HG03469 (cell line): ENCODE results near the gene GGCT.

Experiments
- ATAC-seq: cut with Tn5 transposase; IDR thresholded peaks from one replicate; pipeline ENCODE4 v1.9.1; 2021; ENCODE audit warnings: mild to moderate bottlenecking, moderate library complexity, moderate number of reproducible peaks; ENCODE audit not compliant: unreplicated experiment

The GGCT gene

DNA sequence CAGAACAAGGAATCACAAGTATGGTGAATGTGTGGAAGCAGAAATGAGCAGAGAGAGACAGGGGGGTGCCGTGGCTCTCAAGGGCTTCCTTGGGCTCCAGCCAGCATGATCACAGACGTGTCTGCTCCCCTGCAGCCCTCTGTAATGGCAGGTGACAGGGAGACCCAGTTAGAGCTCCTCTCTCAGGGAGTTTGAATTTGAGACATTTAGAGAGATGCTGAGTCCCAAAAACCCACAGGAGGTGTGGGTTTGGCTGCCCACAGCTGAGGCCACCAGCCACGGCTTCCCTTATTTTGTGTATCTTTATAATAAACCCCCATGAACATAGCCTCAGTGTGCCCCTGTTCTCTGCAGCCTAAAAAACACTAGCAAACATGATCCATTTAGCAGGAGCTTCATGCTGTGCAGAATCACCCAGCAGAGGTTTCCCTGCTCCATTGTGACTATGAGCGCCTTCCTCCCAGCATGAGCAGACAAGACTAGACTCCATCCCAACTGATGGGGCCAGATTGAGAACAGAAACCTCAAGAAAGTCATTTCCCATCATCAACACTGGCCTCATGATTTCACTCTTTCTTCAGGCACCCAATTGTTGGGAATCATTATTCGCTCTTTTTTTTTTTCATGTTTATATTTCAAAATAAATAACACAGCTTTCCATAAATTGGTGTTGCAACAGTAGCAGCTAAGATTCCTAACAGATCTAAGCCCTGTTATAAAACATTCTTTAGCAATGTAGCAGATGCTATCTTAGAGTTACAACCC, 39.4 kb downstream of the GGCT start:
- no peak for ATAC-seq

DNA sequence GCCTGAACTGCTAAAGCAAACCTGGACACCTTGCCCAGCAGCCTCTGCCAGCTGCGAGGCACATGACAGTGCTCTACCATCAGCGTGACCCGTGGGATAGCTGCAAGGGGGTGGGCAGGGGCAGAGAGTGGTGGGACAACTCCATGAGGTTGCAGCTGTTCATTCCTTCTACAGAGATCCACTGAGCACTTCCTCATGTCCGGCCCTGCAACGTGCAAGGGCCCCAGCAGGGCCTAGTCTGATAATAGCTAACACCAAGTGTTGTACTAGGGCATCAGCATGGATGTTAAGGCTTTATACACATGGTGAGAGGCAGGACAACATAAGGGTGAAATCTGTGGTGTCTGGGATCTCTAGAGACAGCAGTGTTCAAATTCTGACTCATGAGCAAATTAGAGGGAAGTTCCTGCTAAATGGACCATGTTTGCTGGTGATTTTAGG, 40.4 kb downstream of the GGCT start:
- no peak for ATAC-seq

DNA sequence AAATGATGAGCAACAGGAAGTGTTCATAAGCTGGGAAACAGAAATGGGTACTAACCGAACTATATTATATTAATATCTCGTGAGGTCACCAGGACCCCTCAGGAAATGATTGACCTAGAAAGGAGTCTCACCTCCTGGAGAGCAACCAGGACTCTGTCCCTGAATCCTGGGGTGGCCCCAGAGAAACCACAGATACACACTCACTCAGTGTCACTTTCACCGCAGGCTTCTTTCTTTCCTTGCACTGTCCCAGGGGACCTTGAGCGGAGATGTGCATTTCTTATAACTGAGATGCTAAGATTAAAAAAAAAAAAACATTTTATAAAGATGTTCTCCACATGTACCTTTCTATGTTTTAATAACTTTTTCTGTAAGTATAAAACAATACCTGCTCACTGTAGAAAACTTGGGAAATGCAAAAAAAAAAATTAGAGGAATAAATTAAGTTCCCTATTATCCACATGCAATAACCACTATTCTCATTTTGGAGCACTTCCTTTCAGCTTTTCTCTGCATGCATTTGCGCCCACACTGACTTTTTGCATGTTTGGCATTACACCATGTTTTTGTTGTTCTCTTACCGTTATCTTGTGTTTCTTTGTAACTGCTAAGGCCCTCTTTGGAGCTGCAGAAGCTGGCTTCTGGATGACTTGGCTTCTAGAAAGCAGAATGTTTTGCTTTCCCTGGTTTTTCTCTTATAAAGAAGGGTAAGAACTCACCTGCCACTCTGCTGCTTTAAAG, 41.1 kb downstream of the GGCT start:
- ATAC-seq = no peak

DNA sequence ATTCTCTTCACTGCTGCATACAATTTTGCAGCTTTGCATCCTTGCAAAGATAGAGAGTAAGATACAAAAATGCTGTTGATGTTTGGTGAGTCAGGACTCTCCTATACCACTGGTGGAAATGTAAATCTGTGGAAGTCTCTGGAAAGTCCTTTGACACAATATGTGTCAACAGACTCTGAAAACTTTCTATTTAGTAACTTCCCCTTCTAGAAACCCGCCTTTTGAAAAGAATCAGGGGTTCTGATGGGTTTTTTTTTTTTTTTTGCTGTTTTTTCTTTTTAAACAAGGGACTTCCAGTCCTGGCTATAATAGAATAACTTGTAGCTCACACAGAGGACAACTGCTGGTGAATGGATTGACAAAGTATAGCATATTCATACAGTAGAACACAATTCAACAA, 42.5 kb downstream of the GGCT start:
- ATAC-seq = no peak

DNA sequence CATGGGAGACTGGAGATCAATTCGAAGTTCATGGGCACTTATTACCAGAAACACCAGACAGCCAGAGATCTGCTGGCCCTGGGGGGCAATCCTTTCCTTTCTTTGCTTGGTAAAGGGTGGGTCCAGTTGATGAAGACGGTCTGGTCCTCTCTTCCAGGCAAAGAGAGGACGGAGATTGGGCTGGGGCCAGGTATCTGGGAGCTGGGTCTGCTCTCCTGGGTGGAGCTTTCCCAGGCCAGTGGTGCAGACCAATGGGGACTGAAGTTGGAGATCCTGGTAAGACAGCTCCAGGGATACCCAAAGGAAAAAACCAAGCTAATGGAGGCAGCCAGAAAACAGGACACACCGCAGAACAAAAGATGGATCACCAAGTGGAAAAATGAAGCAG, 44.4 kb downstream of the GGCT start:
- ATAC-seq = no peak

DNA sequence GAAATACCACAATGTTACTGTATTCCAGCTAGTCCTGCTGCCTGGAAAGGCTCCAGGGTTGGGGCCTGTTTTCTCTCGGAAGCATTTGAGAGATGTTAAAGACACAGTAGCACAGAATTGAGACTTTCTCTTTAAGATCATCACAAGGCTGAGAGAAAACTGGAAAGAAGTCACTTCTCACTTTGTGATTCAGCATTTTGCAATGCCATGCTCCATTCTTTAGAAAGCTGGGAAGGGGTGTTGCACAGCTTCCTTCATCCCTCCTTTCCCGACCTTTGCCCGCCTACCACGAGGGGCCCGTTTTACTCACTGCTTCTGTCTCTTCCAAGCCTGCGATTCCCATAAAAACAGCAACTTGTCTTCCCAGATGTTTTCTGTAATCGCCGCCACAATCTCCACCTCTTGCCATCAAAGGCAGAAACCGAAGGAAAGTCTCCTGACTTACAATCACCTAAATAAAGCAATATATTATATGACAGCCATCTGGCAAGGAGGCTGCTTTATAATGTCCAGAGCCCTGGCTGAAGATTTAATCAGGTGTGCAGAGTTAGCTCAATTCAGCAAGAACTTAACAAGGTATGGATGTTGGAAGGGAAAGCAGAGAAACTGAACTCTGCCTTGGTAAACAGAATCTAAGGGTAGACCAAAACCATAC, 44.9 kb downstream of the GGCT start:
- no peak for ATAC-seq

DNA sequence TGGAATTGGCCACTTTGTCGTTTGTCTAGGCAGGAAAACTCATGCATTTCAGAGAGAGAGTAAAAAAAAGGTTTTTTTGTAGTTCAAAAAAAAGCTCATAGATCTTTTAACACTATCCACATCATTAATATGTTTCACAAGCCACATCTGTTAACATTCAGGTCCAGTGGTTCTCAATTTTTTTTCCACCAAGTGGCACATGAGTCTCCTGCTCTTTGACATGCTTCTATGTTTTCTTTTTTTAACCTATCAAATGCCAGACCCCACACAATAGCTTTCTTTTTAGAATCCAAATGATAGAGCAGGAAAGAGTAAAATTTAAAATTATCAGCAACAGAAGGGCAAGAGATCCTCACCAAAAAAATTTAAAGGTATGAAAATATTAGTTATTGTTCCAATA, 46.3 kb downstream of the GGCT start:
- ATAC-seq = no peak

DNA sequence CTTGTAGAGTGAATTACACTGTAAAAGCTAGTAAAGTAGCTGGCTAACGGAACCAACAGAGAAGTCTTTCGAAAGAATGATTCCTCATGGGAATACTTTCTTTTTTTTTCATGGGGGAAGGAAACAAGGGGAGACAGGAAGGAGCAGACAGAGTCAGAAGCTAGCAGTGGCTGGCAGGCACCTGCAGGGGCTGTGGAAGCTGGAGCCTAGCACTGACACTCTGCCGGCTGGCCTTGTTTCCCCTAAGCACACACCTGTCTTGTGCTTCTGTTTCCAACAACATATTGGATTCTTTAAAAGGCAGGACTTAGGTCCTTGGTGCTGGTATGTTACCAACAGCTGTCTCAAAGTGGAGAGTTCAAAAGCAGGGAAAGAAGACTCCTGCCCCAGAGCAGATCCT, 50.7 kb downstream of the GGCT start:
- ATAC-seq = no peak

DNA sequence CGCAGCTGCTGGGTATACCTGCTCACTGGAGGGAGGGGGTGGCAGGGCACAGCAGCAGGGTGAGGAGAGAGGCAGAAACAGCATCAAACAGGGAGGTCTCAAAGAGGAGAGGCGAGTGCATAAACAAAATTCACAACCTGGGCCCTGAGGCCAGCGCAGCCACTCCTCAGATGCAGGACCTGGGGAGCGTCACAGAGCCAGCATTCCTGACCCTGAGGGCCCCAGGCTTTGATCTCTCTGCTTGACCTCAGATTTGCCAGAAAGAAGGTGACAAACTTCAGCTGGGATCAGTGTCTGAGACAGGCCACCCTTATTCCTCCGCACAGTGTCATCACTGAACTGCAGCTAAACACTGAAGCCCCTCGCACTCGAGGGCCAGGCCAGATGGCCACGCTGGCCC, 51.6 kb downstream of the GGCT start:
- ATAC-seq = no peak

DNA sequence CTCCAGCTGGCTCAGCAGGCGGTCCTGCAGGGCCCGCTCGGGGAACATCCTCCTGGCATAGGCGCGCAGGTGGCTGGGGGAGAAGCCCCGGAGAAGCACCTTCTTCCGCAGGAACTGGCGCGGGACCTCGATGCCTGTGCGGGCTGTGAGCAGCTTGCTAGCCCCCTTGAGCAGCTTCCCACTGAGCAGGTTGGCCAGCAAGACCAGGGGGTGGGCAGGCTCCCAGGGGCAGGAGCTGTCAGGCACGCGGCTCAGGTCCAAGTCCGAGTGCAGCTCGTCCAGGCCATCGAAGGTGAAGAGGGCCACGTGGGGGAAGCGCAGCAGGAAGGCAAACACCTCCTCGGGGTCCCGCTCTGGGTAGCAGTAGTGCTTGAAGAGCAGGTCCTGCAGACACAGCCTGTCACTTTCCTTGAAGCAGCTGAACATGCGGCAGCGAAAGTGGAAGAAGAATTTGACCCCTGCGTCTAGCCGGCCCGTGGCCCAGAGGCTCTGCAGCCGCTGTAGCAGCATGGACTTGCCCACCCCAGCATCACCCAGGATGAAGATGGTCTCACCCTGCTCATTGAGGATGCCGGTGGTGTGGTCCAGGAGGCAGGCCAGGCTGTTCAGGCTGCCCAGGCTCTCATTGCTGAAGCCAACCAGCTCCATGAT, 52.2 kb downstream of the GGCT start:
- ATAC-seq = no peak

DNA sequence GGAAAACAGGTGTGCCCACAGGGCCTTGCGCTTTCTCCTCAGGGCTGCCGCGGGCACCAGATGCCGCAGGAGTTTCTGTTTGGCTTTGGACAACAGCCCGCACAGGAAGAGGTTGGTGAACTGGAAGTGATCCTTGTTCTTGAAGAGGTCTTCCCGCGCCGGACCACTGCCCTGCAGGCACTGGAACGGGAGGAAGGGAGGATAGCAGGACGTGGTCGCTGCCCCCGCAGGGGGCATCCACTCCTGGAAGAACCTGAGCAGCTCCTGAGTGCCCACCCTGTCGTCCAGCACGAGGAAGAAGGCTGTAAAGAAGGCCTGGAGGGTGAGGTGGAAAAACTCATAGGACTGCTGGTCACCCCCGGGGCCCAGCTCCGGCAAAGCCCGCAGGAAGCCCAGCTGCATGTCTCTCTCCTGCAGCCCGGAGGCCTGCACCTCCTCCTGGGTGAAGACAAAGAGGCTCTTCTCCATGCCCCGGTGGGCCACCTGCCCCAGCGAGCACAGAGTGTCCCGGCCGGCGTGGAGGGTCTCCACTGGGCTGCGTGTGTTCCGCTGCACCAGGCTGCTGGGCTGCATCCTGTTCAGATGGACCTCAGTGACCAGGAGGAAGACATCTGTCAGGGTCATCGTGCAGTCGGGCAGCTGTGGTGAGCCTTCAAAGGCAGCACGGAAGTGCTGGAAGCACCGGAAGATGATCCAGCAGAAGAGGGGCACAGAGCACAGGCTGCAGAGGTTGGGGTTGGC, 52.9 kb downstream of the GGCT start:
- ATAC-seq = no peak

DNA sequence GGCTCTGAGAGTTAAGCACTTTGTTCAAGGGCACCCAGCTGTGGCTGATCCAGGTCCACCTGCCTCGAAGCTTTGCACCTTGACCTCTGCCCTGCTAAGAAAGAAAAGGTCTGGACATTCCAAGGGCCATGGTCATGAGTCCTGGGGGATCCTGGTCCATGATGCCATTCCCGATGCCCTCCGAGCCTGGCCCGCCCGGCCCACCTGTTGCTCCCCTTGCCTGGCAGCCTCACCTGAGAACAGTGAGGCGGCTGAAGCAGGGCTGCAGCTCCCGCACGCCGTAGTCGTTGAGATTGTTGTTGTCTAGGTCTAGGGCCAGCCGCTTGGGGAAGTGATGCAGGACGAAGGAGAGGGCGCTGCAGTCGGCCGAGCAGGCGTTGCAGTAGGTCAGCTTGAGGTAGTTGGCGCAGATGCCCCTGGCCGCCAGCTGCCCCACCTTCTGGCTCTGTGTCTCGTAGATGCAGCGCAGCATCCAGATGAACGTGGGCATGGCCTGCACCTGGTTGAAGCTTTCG, 53.6 kb downstream of the GGCT start:
- ATAC-seq = no peak

DNA sequence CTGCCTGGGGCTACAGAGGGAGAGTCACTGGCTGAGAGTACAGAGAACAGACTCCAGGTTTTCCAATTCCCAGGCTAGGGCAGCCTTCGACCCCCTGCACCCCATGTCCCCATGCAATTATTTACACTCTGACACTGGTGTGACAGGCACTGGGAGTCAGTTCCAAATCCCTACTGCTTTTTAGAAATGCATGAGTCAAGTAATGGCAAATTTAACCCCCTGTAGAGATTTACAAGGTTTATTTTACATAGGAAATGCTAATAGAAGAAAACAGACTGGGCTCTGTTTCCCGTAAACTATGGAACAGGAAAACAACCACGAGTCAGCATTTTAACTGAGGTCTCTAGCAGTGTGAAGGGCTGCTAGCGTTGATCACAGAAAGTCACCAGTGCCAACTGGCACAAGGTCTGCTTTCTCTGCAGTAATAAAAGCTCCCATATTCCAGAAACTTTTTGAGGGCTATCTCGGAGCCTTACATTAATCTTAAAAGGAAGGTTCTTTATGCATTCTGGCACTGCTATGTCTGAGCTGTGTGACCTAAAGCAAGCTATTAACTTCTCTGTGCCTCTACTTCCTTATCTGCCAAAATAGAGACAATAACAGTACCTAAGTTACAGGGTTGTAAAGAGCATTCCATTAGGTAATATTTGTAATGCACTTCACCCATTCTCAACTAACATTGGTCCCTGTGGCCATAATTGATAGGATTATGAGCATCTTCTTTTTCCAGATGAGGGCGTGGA, 54.2 kb downstream of the GGCT start:
- ATAC-seq = no peak

DNA sequence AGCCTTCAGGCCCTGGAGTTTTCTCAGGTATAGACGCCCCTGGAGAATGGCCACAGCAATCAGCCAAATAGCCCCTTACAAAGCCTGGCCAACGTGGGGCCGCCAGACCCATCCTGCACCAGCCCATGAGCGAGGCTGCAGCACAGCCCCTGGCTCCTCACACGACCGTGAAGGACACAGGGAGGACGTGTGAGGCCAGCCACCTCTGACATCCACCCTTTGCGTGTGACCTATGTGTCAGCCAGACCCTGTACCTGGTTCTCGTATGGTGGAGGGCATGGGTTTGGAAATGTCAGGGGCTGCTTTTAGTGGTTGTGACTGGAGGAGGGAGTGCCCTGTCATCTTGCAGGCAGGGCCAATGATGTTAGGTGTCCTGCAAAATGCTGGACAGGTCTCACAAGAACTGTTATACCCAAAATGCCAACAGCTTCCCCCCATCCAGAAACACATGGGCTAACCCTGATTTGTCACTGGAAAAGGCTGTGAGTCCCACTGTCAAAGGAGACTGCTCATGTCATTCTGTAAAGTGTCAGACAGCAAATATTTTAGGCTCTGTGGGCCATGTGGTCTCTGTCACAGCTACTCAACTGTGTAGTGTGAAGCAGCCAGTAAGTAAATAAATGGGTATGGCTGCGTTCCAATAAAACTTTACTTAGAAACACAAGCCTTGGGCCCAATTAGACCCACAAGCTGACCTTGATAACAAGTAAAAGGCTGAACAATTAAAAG, 56.0 kb downstream of the GGCT start:
- ATAC-seq = no peak

DNA sequence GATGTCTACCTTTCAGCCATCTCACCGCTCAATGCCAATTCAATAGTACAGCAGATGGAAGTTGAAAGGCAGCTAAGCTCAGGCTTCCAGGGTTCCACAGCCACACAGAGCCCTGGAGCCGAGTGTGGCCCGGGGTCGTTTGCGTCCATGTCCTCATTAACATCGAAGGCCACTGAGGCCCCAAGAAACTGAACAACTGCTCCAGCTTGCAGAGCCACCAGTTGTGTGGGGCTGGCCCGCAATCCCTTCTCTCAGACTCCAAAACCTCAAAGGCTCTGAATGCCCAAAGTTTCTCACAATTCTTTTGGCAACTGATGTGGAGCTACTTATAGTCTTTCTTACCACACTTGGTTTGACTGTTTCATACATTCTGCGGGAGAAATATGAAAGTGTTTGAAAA, 57.2 kb downstream of the GGCT start:
- no peak for ATAC-seq
